Measurements from ENCODE around the gene GRB10. TPM values are rescaled to one million over a fixed set of nuclear protein-coding genes. Genes with fewer than 3 reads are reported as not detected.

Gene GRB10
- total RNA-seq, 2 donors from 2014 or later: 10.3 to 15.1 TPM

DNA sequence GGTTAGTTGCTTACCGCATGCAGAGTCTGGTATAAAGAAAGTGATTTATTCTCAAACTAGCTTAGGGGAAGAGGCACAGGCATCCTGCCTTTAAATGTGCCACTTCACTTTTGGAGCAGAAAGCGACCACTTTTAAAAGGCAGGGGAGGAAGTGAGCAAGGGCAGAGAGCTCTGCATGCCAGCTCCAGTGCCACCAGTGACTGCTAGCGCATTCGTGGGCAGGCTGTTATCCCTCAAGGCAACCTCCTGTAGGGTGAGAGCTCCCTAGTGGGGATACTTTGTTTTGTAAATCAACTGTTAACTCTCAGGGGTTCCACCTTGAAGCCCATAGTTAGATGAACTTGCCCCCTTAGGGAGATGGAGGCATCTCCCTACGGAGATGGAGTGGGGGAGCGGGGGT is 29.4 kb upstream of the GRB10 start:
- H3K4me3 ChIP-seq: no peak overlapping the region
- H3K27ac ChIP-seq: no peak overlapping the region
- TF ChIP-seq, protein P1, sequence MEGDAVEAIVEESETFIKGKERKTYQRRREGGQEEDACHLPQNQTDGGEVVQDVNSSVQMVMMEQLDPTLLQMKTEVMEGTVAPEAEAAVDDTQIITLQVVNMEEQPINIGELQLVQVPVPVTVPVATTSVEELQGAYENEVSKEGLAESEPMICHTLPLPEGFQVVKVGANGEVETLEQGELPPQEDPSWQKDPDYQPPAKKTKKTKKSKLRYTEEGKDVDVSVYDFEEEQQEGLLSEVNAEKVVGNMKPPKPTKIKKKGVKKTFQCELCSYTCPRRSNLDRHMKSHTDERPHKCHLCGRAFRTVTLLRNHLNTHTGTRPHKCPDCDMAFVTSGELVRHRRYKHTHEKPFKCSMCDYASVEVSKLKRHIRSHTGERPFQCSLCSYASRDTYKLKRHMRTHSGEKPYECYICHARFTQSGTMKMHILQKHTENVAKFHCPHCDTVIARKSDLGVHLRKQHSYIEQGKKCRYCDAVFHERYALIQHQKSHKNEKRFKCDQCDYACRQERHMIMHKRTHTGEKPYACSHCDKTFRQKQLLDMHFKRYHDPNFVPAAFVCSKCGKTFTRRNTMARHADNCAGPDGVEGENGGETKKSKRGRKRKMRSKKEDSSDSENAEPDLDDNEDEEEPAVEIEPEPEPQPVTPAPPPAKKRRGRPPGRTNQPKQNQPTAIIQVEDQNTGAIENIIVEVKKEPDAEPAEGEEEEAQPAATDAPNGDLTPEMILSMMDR (IDR thresholded peaks at IDR 0.05): no peak
- no peaks in the 10 kb centered on the region for H3K9me3 ChIP-seq
- intact Hi-C loops (cut with DNase I): loop anchor here (10.0 kb wide), 1 partner anchor 323 kb away; no protein-coding TSS in a partner anchor
- no peaks in the 10 kb centered on the region for H3K4me1 ChIP-seq
- H3K9ac ChIP-seq (ENCODE audit: low read depth in 2 of 2, low read length in 2 of 2): no peak overlapping the region
- DNase-seq: no peak
- no peaks in the 10 kb centered on the region for H3K36me3 ChIP-seq
- no peaks in the 10 kb centered on the region for H3K27me3 ChIP-seq

DNA sequence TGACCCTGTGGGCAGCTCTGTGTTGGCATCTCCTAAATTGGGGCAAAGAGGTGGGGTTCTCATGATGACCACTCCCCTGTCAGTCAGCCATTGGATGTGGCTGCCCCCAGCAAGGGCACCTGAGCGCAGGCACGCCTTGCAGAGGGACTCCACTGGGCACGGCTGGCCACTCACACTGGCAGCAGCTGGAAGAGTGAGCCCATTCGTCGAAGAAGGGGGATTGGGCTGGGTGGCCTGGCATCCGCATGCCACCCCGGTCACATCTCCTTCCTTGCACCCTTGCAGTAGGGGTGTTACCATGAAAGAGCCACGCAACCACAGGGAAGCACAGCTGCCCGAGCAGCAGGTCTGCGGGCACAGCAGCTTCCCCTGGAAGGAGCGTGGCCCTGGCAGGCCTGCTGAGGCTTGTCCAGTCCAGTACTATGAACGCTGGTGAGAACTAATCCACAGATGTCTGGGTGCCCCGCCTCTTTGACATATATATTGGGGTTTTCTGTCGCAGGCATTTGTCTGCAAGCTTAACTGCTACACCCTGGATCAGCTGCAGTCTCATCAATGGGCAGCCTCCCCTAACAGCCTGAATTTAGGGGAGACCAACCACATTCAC is 25.7 kb upstream of the GRB10 start:
- TF ChIP-seq, protein P1 (IDR thresholded peaks at IDR 0.05): no peak
- Histone ChIP-seq H3K36me3 (no peaks in the 10 kb centered on the region), H3K4me3 (no peak overlapping the region), H3K9me3 (no peaks in the 10 kb centered on the region), H3K27me3 (no peaks in the 10 kb centered on the region), H3K9ac (ENCODE audit: low read depth in 2 of 2, low read length in 2 of 2) (no peak overlapping the region), H3K27ac (no peak overlapping the region), H3K4me1 (no peaks in the 10 kb centered on the region)
- intact Hi-C loops (cut with DNase I): no loop called here
- DNase-seq: no peak

DNA sequence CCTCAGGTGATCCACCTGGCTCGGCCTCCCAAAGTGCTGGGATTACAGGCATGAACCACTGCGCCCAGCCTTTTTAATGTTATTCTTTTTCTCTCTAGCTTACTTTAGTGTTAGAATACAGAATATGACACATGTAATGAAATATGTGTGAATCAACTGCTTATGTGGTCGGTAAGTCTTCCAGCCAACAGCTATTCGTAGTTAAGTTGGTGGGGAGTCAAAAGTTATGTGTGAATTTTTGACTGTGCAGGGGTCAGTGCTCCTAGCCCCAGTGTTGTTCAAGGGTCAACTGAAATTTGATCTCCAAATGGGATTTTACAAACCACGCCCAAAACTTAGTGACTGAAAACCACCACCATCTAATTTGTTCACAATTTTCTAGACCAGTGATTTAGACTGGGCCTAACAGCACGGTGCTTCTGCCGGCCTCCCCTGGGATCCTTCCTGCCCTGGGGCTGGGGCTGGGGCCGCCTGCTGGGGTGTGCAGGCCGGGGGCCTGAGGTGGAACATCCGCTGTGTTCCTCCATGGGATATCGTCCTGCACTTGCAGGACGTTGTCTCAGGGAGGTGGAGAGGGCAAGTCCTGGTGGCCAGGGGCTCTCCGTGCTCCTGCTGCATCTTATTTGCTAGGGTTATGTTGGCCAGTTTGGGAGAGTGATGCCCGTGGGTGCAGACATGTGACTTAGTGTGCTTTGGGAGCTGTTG is 24.5 kb upstream of the GRB10 start:
- no peak for DNase-seq
- Histone ChIP-seq H3K27ac (no peak overlapping the region), H3K27me3 (no peaks in the 10 kb centered on the region), H3K4me3 (no peak overlapping the region), H3K9ac (ENCODE audit: low read depth in 2 of 2, low read length in 2 of 2) (no peak overlapping the region), H3K36me3 (no peaks in the 10 kb centered on the region), H3K9me3 (no peaks in the 10 kb centered on the region), H3K4me1 (no peaks in the 10 kb centered on the region)
- TF ChIP-seq, protein P1 (IDR thresholded peaks at IDR 0.05): no peak
- intact Hi-C loops (cut with DNase I): no loop called here

DNA sequence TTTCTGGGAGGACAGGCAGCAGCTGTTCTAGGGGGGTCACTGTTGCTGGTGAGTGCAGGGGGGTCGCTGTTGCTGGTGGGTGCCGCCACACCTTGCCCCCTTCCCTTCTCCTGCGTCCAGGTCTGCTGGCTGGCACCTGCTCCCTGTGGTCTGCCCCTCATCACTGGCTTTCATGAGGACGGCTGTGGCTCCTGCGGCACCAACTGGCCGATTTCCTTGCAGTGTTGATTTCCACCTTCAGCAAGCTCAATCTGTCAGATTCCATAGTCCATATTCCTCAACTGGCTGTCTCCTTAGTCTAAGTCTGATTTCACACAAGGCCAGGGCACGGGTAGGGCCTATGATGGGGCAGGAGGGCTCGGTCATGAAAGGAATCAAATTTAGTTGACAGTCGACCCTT is 23.4 kb upstream of the GRB10 start:
- TF ChIP-seq, protein P1 (IDR thresholded peaks at IDR 0.05): no peak
- Histone ChIP-seq H3K27ac (no peak overlapping the region), H3K27me3 (no peaks in the 10 kb centered on the region), H3K9ac (ENCODE audit: low read depth in 2 of 2, low read length in 2 of 2) (no peak overlapping the region), H3K4me1 (no peaks in the 10 kb centered on the region), H3K36me3 (no peaks in the 10 kb centered on the region), H3K4me3 (no peak overlapping the region), H3K9me3 (no peaks in the 10 kb centered on the region)
- DNase-seq: no peak
- intact Hi-C loops (cut with DNase I): no loop called here

DNA sequence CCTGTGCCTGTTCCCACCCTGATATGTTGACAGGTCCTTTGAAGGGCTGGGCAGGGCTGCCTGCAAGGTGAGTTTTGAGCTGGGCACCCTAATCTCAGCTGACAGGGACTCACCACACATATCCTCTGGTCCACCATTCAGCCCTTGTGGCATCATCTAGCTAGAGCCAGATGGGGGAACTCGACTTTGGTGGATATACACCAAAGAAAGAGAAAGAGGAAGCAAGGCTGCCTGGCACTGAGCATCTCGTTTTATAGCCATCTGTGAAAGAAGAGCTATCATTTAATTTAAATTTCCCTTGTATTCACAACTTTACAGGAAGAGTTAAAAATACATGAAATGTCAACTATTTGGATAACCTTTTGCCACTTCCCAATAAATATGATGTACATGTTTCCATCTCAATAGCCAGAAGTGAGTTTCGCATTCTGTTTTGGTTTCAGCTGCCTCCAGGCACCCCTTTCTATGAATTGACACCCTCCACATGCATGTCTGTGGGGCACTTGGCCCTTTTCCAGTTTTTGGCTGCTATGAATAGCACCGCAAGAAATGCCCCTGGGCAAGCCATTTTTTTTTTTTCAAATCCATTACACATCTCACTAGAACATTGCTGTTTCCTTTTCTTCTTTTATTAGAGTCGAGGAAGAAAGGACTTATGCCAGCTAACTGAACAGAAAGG is 22.9 kb upstream of the GRB10 start:
- TF ChIP-seq, protein P1 (IDR thresholded peaks at IDR 0.05): no peak
- intact Hi-C loops (cut with DNase I): no loop called here

More for the DNA sequence above, 22.9 kb upstream of the GRB10 start:
- no peak for DNase-seq
- no peak overlapping the region for H3K9ac ChIP-seq (ENCODE audit: low read depth in 2 of 2, low read length in 2 of 2)
- no peaks in the 10 kb centered on the region for H3K27me3 ChIP-seq
- H3K4me3 ChIP-seq: no peak overlapping the region
- H3K36me3 ChIP-seq: no peaks in the 10 kb centered on the region
- H3K27ac ChIP-seq: no peak overlapping the region
- no peaks in the 10 kb centered on the region for H3K4me1 ChIP-seq
- H3K9me3 ChIP-seq: no peaks in the 10 kb centered on the region

Measured in colonic mucosa (tissue), 4 donors.